Hematopoietic multipotent progenitor cell treated with erythropoietin and hydrocortisone succinate and interleukin-3 and kit ligand, for 4 days (in vitro differentiated cells): ENCODE results near the gene RUNDC3A.
A peak's percentile ranks its signal among the peaks of the same experiment; 100 is the strongest.

Experiments
- DNase-seq: peaks from one replicate; pipeline ENCODE4 v3.0.0-alpha.2; 2015

Gene RUNDC3A

DNA sequence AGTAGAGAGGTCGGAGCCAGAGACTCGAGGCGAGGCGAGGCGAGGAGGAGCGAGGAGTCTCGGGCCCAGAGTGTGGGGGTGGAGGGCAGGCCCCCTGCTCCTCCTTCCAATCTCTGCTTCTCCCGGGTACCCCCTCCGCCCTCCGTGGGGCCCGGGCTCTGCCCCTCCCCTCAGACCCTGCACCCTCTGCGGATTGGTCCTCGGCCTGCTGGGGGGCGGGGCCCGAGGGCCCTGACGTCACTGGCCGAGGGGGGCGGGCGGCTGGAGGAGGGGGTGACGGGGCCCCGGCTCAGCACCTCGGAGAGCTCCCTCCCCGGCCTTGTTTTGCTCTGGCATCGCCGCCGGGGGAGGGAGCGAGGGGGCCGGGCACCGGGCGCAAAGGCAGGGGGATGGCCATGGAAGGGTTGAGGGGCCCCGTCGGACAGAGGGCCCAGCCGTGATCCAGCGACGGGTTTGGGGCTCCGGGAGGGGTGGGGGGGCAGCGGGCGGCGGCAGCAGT lies at the start of gene RUNDC3A:
TSS of gene RUNDC3A (plus strand) at position 282 of the 499 bp plus-strand sequence. CDS start 232 bp downstream, outside the sequence.
- peak; percentile 90 for DNase-seq

DNA sequence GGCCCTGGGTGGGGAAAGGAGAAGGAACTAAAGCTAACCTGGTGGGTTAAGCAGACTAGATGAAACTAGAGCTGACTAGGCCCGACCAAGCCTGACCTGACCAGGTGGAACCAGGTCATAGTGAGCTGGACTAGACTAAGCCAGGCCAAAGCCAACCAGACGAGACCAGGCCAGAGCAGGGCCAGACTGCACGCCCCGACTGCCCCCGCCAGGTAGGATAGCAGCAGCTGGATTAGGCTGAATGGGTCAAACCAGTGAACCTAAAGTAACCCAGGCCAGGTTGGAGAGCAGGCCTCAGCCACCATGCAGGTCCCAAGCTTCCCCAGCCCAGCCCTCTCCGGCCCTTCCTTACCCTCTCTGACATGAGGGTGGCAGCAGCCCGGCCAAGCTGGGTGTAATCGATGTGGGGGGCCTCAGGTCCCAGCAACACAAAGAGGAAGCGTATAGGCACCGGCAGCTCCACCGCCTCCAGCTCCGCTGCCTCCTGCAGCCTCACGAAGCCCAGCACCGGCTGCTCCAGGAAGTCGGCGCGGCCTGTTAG lies 49.5 kb upstream of the RUNDC3A start:
- no peak for DNase-seq

DNA sequence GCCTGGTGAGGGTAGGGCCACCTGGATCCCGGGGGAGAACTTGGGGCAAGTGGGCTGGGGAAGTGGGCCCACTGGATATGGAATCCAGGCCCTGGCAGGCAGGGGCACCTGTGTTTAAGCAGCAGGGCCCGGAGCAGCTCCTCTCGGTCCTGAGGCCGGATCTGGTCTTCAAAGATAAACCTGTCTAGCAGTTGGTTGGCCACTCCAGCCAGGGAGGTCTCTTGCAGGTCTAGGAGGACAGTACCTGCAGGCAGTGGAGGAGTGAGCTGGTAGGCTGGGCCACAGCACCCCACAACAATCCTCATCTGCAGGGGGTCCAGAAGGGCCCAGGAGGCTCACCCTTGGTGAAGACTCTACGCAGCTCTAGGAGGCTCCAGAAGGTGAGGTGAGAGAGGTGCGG lies 48.1 kb upstream of the RUNDC3A start:
- DNase-seq = no peak

DNA sequence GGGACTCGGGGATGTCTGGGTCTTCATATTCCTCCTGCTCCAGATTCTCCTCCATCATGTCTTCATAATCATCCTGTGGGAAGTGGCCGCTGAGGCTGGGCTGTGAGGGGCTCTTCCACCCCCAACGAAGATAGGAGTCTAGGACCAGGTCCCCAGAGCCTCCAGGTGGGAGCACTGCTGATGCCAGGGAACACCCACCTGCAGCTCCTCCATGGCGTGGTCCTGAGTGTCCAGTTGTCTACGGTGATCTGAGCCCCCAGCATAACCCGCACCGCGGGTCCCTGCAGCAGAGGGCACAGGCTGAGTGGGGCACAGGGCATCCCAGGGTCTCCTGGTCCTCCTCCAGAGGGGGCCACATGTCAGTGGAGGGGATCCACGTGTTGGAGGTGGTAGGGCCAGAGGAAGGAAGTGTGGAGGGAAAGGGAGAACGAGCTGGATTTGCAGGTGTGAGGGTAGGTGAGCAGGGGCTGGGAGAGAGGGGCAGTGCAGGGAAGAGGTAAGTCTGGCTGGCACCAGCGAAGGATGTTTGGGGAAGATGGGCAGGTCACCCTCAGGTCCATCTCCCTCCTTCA lies 45.7 kb upstream of the RUNDC3A start:
- DNase-seq = no peak

DNA sequence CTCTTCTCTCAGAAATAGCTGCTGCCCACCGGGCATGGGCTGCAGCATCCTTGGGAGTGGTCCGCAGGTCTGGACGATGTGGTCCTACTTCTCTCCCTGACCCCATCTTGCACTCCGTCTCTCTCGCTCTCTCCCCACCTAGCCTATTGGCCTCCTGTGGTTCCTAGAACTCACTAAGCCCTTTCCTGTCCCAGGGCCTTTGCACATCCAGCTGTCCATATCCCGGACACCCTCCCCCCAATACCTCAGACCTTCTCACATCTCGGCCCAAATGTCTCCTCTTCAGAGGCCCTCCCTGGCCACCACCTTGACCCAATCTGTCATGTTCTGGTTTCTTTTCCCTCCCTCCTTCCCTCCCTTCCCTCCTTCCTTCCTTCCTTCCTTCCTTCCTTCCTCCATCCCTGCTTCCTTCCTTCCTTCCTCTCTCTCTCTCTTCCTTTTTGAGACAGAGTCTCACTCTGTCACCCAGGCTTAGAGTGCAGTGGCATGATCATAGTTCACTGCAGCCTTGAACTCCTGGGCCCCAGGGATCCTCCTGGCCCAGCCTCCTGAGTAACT lies 45.0 kb upstream of the RUNDC3A start:
- no peak for DNase-seq

DNA sequence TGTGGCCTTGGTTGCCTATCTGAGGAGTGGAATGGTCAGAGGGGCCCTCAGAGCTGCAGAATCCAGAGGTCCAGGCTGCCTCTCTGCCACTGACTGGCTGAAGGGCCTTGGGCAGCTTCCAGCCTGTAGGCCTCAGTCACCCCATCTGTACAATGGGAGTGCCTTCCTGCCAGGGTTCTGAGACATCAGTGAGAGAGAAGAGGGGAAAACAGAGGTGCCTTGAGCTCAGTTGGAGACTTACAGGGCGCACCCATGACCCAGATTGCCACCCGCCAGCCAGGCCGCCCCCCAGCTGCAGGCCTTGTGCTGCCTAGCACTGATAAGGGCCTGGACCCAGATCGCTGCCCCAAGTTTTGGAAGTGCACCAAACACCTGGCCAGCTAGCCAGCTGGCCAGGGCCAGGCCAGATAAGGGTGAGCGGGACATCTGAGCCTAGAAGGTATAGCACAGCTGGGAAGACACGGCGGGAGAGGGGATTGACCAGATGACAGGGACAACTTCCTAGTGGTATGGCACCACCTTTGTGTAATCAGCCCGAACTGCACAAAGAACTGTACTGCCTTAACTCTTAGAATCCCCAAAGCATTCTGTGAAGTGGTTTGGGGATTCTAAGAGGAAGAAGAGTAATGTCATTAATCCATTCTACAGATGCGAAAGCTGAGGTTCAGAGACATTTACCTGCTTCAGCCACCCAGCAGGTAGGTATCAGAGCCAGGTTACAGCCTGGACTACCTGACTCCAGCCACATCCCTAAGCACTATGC lies 41.8 kb upstream of the RUNDC3A start:
- peak; percentile 93 for DNase-seq

DNA sequence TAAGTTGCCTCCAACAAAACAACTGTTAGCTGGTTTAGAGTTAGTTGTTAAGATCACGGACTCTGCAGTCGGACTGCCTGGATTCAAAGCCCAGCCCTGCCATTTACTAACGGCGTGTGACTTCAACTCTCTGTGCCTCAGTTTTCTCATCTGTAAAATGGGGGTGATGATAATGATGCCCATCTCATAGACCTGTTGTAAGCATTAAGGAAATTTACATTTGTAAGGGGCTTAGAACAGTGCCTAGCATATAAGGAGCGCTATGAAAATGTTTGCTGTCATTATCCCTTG lies 41.3 kb upstream of the RUNDC3A start:
- no peak for DNase-seq

DNA sequence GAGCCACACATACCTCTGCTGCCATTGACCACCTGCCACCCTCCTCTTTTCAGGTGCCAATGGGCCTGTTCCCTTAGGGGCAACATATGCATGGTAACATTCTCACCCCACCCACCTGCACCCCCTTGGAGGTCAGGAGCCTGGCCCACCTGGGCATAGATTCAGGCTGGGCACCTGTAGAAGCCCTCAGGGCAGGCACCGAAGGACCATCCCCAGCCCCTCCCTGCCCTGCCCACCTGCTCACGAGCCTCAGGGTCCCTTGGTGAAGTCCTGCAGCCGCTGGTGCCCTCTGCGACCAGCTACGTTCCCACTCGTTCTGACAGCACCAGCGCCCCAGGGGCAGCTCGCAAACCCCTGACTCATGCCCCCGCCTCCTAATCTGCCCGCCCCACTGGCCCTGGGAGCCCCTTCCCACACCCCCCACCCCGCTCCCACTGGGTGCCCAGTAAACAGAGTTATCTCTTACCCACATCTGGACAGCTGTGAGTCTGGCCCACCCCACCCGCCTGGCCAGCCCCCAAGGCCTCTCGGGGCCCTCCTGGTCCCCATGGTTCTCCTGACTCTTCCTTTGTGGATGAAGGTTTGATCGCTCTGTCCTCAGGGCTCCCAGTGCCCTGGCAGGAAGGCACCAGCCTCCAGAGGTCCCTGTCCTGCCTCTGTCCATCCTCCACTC lies 40.4 kb upstream of the RUNDC3A start, which contains the start of gene SLC4A1:
TSS of gene SLC4A1 (minus strand) at position 318 of the 673 bp plus-strand sequence. CDS start 5,269 bp downstream, outside the sequence.
- DNase-seq = peak; percentile 36

DNA sequence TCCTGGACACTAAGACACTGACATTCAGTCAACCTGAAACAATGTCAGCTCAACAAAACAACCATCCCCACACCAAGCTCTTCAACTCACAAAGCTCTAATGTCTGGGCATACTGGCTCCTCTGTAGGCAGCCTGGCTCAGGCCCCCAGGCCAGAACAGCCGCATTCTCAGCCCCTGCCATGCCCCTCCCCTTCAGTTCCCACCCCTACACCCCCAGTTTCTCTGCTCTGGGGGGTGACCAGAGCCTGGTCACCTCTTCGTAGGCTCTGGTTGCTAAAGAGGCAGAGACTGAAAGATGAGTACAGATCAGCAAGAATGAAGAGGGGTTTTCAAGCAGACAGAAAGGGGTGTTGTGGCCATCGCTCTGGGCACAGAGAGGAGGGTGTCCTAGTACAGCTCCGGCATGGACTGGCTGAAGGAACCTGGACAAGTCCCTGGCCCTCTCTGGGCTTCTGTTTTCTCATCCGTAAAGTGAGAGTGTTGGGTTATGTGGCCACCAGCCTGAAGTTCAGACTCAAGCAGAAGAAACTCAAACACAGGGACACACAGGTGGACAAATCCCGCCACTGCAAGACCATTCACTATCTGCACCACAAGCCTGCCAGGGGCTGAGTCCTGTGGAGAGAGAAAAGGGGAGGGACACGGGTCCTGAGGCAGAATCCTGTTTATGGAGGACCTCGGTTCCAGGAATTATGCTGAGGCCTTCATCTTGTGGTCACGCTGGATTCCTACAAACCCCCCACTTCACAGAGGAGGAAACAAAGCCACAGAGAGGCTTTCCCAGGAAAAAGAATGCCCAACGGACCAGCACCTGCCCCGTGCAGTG lies 39.5 kb upstream of the RUNDC3A start:
- DNase-seq = no peak

DNA sequence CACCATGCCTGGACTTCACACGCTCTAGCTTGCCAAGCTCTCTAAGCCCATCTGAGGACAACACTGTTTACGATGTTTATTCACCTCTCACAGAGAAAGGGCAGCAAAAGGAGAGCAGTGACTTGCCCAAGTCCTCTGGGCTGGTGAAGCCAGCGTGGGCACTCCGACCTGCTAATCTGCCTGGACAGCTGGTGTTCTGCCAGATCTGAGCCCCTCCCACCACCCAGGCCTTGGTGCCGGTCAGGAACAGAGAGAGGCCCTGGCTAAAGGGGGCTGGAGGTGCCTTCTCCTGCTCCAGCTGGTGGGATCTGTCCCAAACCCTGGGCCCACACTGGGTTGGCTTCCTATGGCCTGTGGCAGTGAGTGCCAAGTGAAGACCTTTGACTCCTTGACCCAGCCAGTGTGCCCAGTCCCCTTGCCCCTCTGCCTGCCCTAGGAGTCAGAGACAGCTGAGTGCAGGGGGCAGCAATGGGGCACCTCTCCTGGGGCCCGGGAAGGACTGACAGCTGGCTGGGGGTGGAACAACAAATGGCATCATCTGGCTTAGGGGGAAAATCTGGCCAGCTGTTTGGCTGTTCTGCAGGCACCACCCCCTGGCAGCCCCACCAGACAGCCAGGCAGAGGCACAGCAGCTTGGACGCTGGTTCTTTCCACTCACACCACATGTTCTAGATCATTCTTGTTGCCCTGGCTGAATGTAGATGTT lies 38.7 kb upstream of the RUNDC3A start:
- no peak for DNase-seq

DNA sequence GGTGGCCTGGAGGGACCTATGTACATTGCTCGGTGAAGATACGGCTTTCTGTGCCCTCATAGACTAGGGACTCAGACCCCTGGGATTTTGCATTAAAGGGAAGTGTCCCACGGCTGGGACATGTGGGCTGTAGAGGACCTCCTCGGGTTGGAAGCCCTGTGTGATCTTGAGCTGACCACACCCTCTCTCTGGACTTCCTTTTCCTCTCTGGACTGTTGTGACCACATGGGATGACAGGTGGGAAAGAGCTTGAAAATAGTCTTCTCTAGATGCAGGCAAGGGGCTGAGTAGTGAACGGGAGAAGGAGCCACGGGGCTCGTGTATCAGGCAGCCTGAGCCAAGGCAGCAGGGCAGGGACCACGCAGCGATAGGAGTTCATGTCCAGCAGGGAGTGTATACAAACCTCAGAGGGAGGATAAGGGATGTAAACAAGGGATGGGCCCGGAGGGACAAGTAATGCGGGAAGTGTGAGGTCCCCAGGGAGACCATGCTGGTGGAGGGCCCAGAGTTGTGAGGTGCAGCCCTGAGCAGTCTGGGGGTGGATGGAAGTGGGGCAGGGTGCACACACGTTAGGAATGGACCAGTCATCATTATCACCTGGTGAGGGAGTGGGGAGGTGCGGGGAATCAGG lies 36.0 kb upstream of the RUNDC3A start:
- no peak for DNase-seq

DNA sequence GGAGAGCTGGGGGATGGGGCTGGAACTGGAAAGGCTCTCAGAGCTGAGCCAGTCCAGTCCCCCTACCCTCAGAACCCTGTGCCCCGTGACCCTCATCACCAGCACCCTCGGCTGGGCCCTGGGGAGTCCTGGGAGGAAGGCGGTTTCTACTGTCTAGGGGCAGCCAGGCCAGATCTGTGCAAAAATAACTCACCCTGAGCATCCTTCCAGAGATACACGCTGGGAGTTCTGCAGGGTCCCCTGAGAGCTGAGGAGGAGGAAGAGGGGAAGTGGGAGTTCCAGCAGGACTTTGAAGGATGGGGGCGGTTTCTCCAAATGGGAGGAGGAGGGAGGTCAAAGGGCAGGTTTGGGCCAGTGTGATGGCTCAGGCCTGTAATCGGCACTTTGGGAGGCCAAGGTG lies 35.4 kb upstream of the RUNDC3A start:
- no peak for DNase-seq

DNA sequence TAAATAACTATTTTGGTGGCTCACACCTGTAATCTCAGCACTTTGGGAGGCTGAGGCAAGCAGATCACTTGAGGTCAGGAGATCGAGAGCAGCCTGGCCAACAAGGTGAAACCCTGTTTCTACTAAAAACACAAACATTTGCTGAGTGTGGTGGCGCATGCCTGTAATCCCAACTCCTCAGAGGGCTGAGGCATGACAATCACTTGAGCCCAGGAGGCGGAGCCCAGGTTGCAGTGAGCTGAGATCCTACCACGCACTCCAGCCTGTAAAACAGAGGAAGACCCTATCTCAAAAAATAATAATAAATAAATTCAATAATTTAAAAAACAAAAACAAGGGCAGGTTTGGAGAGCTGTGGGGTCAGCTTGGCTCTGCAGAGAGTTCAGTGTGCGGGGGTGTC lies 34.8 kb upstream of the RUNDC3A start:
- no peak for DNase-seq

DNA sequence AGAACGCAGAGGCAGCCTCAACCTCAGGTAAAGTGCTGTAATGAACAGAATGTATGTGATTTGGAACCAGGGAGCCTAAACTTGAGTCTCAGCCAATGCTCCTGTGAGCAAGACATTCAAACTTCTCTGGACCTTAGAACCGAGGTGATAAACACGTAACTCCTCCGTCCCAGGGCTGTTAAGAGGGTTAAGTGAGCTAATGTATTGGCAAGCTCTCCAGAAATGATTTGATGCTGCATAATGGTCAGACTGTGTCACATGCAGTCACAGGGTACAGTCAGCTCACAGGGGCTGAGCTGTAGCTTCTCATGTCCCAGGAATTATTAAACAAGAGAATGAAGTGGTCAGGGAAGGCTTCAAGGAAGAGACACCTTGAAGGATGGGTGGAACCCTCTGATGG lies 30.4 kb upstream of the RUNDC3A start:
- no peak for DNase-seq

DNA sequence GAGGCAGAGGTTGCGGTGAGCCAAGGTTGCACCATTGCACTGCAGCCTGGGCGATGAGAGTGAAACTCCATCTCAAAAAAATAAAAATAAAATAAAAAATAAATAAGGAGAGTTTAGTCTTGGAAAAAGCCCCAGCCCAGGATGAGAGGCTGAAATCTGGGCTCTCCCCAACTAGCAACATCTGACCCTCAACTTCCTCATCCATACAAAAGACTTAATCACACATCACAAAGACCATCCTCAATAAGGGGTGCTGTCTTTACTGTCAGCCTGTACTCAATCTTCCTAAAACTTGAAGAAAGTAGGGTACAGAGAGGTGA lies 29.1 kb upstream of the RUNDC3A start:
- DNase-seq = no peak

DNA sequence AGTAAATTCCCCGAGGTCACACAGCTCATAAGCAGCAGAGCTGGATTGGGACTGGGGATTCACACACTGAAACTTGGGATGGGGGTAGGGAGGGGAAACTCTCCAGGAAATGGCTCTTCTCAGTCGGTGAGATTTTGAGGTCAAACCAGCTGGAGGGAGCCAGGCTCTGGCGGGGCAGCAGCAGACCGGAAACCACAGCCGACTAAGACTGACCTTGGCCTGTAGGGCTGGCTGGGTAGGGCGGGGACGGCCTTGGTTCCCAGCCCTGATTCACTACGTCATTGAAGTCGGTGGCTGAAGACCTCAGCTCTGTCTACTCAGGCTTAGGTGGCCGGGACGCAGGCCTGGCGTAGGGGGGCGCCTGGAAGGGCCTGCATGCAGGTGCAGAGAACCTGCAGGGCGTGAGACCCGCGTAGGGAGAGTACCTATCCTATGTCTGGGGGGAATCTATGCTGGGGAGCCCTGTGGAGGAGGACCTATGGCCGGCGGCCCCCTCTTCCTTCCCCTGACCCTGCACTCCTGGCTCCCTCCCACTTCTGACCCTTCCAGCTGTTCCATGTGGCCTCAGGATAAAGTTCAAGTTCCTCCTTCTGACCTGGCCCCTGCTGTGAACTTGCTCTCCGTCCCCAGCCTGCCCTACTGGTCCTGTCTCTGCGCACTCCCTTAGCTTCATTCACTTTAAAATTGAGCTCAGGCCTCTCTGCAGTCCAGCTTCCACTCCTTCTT lies 28.6 kb upstream of the RUNDC3A start:
- peak; percentile 86 for DNase-seq

DNA sequence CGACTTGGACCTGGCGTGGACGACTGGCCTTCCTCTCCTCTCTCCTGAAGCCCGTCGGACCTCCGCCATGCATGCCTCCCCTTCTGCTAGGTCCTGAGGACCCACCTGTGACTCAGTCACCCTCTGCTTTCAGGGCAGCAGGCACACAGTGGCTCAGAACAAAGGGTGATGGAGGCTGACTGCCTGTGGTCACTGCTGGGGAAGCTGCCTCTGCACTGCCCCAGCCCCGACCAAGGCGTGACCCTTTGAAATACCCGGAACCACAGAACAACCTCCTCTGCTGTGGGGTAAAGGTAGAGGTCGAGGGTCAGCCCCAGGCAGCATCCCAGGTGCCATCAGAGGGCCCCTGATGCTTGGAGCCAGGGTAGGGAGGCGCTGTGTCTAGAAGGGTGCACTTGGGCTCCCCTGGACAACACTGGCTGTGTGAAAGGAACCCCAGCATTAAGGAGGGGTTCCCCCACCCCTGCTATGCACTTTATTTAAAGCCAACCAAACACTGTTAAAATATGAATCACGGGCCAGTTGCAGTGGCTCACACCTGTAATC lies 27.9 kb upstream of the RUNDC3A start:
- no peak for DNase-seq

DNA sequence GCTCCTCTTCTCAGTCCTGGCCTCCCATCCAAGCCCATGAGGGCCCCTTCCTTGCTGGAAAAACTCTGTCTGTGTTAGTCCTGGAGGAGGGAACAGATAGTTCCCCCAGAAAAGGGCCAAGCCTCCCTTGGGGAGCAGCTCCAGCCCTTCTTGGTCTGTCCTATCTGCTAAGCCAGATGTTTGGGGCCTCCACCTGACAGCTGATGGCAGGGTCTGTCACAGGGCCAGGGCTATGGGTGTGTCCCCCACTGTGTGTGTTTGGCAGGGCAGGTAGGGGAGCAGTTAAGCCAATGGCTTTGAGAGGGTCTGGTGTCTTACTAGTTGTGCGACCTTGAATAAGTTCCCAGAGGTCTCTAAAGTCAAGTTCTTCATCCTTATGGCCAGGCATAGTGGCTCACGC lies 26.8 kb upstream of the RUNDC3A start:
- DNase-seq = peak; percentile 78

DNA sequence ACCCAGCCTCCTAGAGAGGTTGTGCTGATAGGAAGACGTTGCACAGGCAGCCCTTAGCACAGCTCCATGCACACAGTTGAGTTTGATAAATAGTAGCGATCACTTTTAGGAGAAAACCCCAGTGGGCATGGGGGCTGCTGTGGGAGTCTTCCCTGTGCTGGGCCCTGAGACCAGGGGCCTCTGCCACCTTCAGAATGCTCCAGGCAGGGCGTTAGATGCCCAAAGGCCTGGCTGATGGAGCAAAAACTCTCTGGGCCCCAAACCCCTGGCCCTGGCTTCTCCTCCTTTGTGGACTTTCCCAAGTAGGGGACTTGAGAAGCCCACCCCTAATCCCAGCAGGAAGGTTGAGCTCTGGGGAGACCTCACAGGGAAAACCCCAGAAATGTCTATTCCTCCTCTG lies 26.1 kb upstream of the RUNDC3A start:
- no peak for DNase-seq

DNA sequence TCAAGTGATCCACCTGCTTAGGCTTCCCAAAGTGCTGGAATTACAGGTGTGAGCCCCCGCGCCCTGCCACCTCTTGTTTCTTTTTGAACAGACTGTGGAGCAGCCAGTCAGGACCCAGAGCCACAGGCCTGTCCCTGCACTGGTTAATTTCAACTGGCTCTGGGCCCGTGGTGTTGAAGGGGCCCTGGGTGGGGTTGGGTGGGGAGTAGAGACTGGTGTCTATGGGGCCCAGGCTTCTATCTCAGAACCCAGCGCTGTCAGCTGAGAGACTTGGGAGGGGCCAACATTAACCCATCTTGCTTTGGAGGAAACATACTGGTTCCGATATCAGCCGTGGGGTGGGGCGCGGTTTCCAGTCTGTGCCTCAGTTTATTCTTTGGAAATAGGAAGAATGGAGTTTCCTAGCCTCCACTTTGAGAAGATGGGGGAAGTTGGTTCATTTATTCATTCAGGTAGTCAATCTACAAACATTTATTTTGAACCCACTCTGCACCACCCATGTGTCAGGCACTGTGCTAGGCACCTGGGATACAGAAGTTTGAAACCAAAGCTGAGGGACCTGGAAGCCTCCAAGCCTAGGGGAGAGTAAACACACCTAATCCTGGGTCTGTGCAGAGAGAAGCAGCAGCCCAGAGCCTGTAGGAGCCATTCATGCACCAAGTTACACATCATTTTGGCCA lies 24.9 kb upstream of the RUNDC3A start:
- DNase-seq = peak; percentile 85
